Measurements from ENCODE around the gene CD151. TPM values are rescaled to one million over a fixed set of nuclear protein-coding genes. Genes with fewer than 3 reads are reported as not detected.

The CD151 gene
- total RNA-seq, 4 donors from 2014 or later: 102 to 277 (median 237) TPM

GRCh38 chr11:788953-789940 lies 43.5 kb upstream of the CD151 start:
- peaks cover 0 to 8% of the 10 kb centered on the region in 2 donors for H3K27me3 ChIP-seq
- peaks cover 0 to 21% (median 0%) of the 10 kb centered on the region in 3 donors for H3K36me3 ChIP-seq
- no peak for DNase-seq
- H3K27ac ChIP-seq: no peak overlapping the region
- TF ChIP-seq POLR2A (IDR thresholded peaks at IDR 0.05) (no peak), CTCF (IDR thresholded peaks at IDR 0.05) (no peak)
- H3K4me1 ChIP-seq: peaks cover 0 to 9% (median 4%) of the 10 kb centered on the region in 4 donors
- H3K4me3 ChIP-seq: peak overlapping the region in 2 of 4 donors; percentile 7 to 31
- no peaks in the 10 kb centered on the region for H3K9me3 ChIP-seq

- Histone ChIP-seq H3K27ac (no peak within 1 kb of the TSS), H3K36me3 (peaks cover 0 to 21% (median 0%) of the 10 kb centered on the region in 3 donors), H3K27me3 (peaks cover 0 to 8% of the 10 kb centered on the region in 2 donors), H3K9me3 (no peaks in the 10 kb centered on the region), H3K4me3 (peak within 1 kb of the TSS in 2 of 4 donors; percentile 7 to 31), H3K4me1 (peaks cover 0 to 16% (median 7%) of the 10 kb centered on the region in 4 donors)
- TF ChIP-seq POLR2A (IDR thresholded peaks at IDR 0.05): no peak
- no peak for TF ChIP-seq CTCF (IDR thresholded peaks at IDR 0.05)
- DNase-seq: no peak
Observed at GRCh38 chr11:789943-790342, 42.8 kb upstream of the CD151 start, which contains the start of gene CEND1. Gene CEND1, minus strand, starts transcription at chr11:790090. Its CDS starts 1,514 bp downstream, at chr11:788576.

- peaks cover 0 to 21% (median 0%) of the 10 kb centered on the region in 3 donors for H3K36me3 ChIP-seq
- no peak overlapping the region for H3K27ac ChIP-seq
- peaks cover 0 to 26% (median 17%) of the 10 kb centered on the region in 4 donors for H3K4me1 ChIP-seq
- no peak for DNase-seq
- peaks cover 0 to 8% of the 10 kb centered on the region in 2 donors for H3K27me3 ChIP-seq
- H3K4me3 ChIP-seq: no peak overlapping the region
- TF ChIP-seq POLR2A (IDR thresholded peaks at IDR 0.05) (no peak), CTCF (IDR thresholded peaks at IDR 0.05) (no peak)
- H3K9me3 ChIP-seq: no peaks in the 10 kb centered on the region
Observed at GRCh38 chr11:790721-791564, 41.8 kb upstream of the CD151 start.

- no peak for TF ChIP-seq CTCF (IDR thresholded peaks at IDR 0.05)
- no peak for TF ChIP-seq POLR2A (IDR thresholded peaks at IDR 0.05)
- Histone ChIP-seq H3K27ac (no peak overlapping the region), H3K4me1 (peaks cover 2 to 34% (median 24%) of the 10 kb centered on the region in 4 donors), H3K4me3 (no peak overlapping the region), H3K9me3 (no peaks in the 10 kb centered on the region), H3K27me3 (peaks cover 0 to 8% of the 10 kb centered on the region in 2 donors), H3K36me3 (peaks cover 0 to 21% (median 0%) of the 10 kb centered on the region in 3 donors)
- DNase-seq: no peak
Observed at GRCh38 chr11:791658-792534, 40.9 kb upstream of the CD151 start.

- no peak for DNase-seq
- Histone ChIP-seq H3K4me3 (no peak overlapping the region), H3K36me3 (peaks cover 0 to 21% (median 0%) of the 10 kb centered on the region in 3 donors), H3K27ac (no peak overlapping the region), H3K4me1 (peaks cover 5 to 37% (median 27%) of the 10 kb centered on the region in 4 donors), H3K9me3 (no peaks in the 10 kb centered on the region), H3K27me3 (peaks cover 0 to 8% of the 10 kb centered on the region in 2 donors)
- TF ChIP-seq CTCF (IDR thresholded peaks at IDR 0.05) (no peak), POLR2A (IDR thresholded peaks at IDR 0.05) (no peak)
Observed at GRCh38 chr11:792535-792821, 40.3 kb upstream of the CD151 start.
